Ovary (tissue), 9 donors: ENCODE measurements around the gene HASPIN. TPM values are rescaled to one million over a fixed set of nuclear protein-coding genes. Genes with fewer than 3 reads are reported as not detected.

ENCODE experiments used
- DNase-seq, 5 donors: peaks; one replicate each; pipeline ENCODE4 v3.0.0-alpha.2; 2019 to 2020
- H3K27ac ChIP-seq, 2 donors: fragments of 200-600 bp; one replicate each; pipeline versions ENCODE4 v1.5.1 to v1.8.0; 2019 to 2022
- H3K27me3 ChIP-seq: fragments of 200-600 bp; one replicate; pipeline ENCODE4 v1.8.0; 2022
- H3K36me3 ChIP-seq: fragments of 200-600 bp; sonication (generic); one replicate; pipeline ENCODE4 v1.5.1; 2019
- H3K4me1 ChIP-seq: one replicate; pipeline ENCODE4 v1.8.1; 2013; ENCODE audit warnings: mild to moderate bottlenecking, moderate library complexity; ENCODE audit not compliant: insufficient read depth
- H3K4me3 ChIP-seq: fragments of 200-600 bp; sonication (generic); one replicate; pipeline ENCODE4 v1.5.1; 2017
- H3K9me3 ChIP-seq, 2 donors: fragments of 200-600 bp in 1 of 2; sonication (generic) in 1 of 2; one replicate each; pipeline versions ENCODE4 v1.5.1 to v1.8.1; 2013 to 2019; ENCODE audit warnings: mild to moderate bottlenecking in 1 of 2, moderate library complexity in 1 of 2
- CTCF ChIP-seq, 3 donors: fragments of 450-650 bp in 2 of 3; fragments of 200-600 bp in 1 of 3; IDR thresholded peaks; one replicate each; pipeline versions ENCODE4 v1.5.1 to v1.8.0; 2016 to 2022; ENCODE audit warnings: antibody characterized with exemption in 3 of 3, mild to moderate bottlenecking in 1 of 3
- EP300 ChIP-seq: sonication (generic); formaldehyde crosslinking; IDR thresholded peaks from one replicate; pipeline ENCODE4 v1.6.1; 2017; ENCODE audit warnings: antibody characterized with exemption
- POLR2A ChIP-seq: fragments of 450-650 bp; IDR thresholded peaks from one replicate; pipeline ENCODE4 v1.6.1; 2017; ENCODE audit warnings: antibody characterized with exemption, mild to moderate bottlenecking, moderate library complexity
- WGBS, 3 donors: extraction: QIAGEN DNeasy Blood & Tissue Kit in 1 of 3; methylation state at CpG; one replicate each; pipeline versions ENCODE4 v1.1.5 to v1.1.7; 2013 to 2017; 5-methylcytosine and 5-hydroxymethylcytosine counted together
- intact Hi-C, 4 donors: fragments of 100-400 bp; cut with DNase I; formaldehyde crosslinking; loops; one replicate each; pipeline versions ENCODE4 v1.11.0 to v1.15.1; 2022 to 2023
- polyA plus RNA-seq, 2 donors: library from polyadenylated mRNA; stranded (reverse); fragments of 200-250 nt in 1 of 2; fragments of 350-450 nt in 1 of 2; fragmentation: Illumina TruSeq in 1 of 2; extraction: RNeasy Lipid Tissue Mini Kit (QIAGEN cat#74804) in 1 of 2; gene quantifications; one replicate each; pipeline ENCODE4 v1.2.3, GENCODE V29; 2013 to 2014
- total RNA-seq, 7 donors: library from RNA; depleted of rRNA in 2 of 7; stranded (reverse); fragments of >200 nt in 2 of 7; fragmentation: NEBNext Ultra II Directional in 3 of 7; extraction: Animal tissue kit (Norgen Biotek cat#: 25700) in 3 of 7; gene quantifications; one replicate each; pipeline versions ENCODE4 v1.1.0 to v1.2.4, GENCODE V29; 2016 to 2023
- donor health status: DM: no; HTN: no; CAD: no; lungs with moderate emphysema.
- donor health status: DM: no; HTN: no; CAD: no.
- donor health status: Bipolar disorder and iron deficiency.
- donor health status: DM: yes; HTN: yes; CAD: no.
- donor health status: DM: no; HTN: no; CAD: no.
- donor health status: DM: yes; HTN: yes; CAD: no.

The HASPIN gene
- total and polyA plus RNA-seq, 9 donors = 0.10 to 0.92 (median 0.25) TPM; not detected in 1

GRCh38 chr17:3693141-3693540 lies 30.6 kb upstream of the HASPIN start:
- DNase-seq = no peak

GRCh38 chr17:3693829-3694231 lies 29.9 kb upstream of the HASPIN start:
- WGBS, 3 donors = 55 to 64% (median 60%) methylated on average over 9 of the region's 9 CpGs
- intact Hi-C loops = no loop called here
- no peaks in the 10 kb centered on the region for H3K4me1 ChIP-seq
- peaks cover 0 to 5% of the 10 kb centered on the region in 2 donors for H3K9me3 ChIP-seq
- no peaks in the 10 kb centered on the region for H3K27me3 ChIP-seq
- no peak overlapping the region for H3K4me3 ChIP-seq
- TF ChIP-seq CTCF (IDR thresholded peaks at IDR 0.05) (no peak), POLR2A (no peak), EP300 (no peak)
- H3K36me3 ChIP-seq = no peaks in the 10 kb centered on the region
- no peak overlapping the region for H3K27ac ChIP-seq
- DNase-seq = no peak

More at GRCh38 chr17:3693141-3693540, 30.6 kb upstream of the HASPIN start:
- no peak for TF ChIP-seq CTCF (IDR thresholded peaks at IDR 0.05)
- no peak for TF ChIP-seq EP300
- TF ChIP-seq POLR2A = no peak
- H3K27ac ChIP-seq = no peak overlapping the region
- H3K27me3 ChIP-seq = no peaks in the 10 kb centered on the region
- H3K4me1 ChIP-seq = no peaks in the 10 kb centered on the region
- H3K36me3 ChIP-seq = no peaks in the 10 kb centered on the region
- intact Hi-C loops = no loop called here
- 68 to 73% (median 71%) methylated on average over 4 of the region's 4 CpGs for WGBS, 3 donors
- no peak overlapping the region for H3K4me3 ChIP-seq
- H3K9me3 ChIP-seq = peaks cover 0 to 3% of the 10 kb centered on the region in 2 donors

- TF ChIP-seq POLR2A (no peak), EP300 (no peak), CTCF (IDR thresholded peaks at IDR 0.05) (no peak)
- WGBS, 3 donors = 3 to 7% (median 3%) methylated on average over 12 to 17 of the region's 17 CpGs
- no peak overlapping the region for H3K4me3 ChIP-seq
These were observed 28.5 kb upstream of the HASPIN start for GRCh38 chr17:3695129-3695722.

GRCh38 chr17:3695723-3696411 lies 27.8 kb upstream of the HASPIN start, which contains the start of gene P2RX5:
Gene P2RX5 (minus strand): TSS chr17:3696155. CDS start chr17:3696005, 150 bp downstream.
- 0 to 1% (median 1%) methylated on average over 63 to 65 of the region's 65 CpGs for WGBS, 3 donors
- Histone ChIP-seq H3K4me3 (peak within 1 kb of the TSS; percentile 8), H3K4me1 (no peaks in the 10 kb centered on the region), H3K9me3 (peaks cover 0 to 5% of the 10 kb centered on the region in 2 donors), H3K27me3 (no peaks in the 10 kb centered on the region), H3K36me3 (no peaks in the 10 kb centered on the region), H3K27ac (no peak within 1 kb of the TSS)
- TF ChIP-seq POLR2A (no peak), CTCF (IDR thresholded peaks at IDR 0.05) (no peak), EP300 (no peak)
- DNase-seq = peak in 1 of 5 donors; percentile 31
- intact Hi-C loops = no loop called here

More at GRCh38 chr17:3695129-3695722, 28.5 kb upstream of the HASPIN start:
- peaks cover 0 to 5% of the 10 kb centered on the region in 2 donors for H3K9me3 ChIP-seq
- intact Hi-C loops = no loop called here
- no peak for DNase-seq
- no peaks in the 10 kb centered on the region for H3K27me3 ChIP-seq
- no peaks in the 10 kb centered on the region for H3K36me3 ChIP-seq
- no peak overlapping the region for H3K27ac ChIP-seq
- no peaks in the 10 kb centered on the region for H3K4me1 ChIP-seq
